Measurements from ENCODE around the gene SP8. TPM values are rescaled to one million over a fixed set of nuclear protein-coding genes. Genes with fewer than 3 reads are reported as not detected.

Gene SP8
- total RNA-seq, 1 donor from 2014 or later = not detected

- DNase-seq (ENCODE audit: low read depth in 2 of 2) = no peak
Measured at GRCh38 chr7:20776214-20776911, 10.3 kb downstream of the SP8 start.

DNA sequence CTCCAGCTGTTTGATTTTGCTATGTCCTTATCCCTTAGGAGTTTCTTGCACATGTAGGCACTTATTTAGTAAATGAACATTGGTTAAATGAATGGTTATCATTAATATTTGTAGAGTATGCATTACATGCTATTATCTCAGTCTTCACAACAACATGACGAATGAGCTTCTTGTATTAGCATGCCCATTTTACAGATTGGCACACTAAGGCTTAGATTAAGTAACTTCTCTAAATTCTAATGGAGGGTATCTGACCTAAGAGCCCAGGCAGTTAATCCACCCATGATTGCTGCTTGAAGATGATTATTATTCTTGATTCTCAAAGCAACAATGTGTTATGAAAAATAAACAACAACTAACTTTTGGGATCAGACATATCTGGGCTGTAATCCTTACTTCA lies 32.7 kb downstream of the SP8 start:
- DNase-seq (ENCODE audit: low read depth in 2 of 2) = no peak

DNA sequence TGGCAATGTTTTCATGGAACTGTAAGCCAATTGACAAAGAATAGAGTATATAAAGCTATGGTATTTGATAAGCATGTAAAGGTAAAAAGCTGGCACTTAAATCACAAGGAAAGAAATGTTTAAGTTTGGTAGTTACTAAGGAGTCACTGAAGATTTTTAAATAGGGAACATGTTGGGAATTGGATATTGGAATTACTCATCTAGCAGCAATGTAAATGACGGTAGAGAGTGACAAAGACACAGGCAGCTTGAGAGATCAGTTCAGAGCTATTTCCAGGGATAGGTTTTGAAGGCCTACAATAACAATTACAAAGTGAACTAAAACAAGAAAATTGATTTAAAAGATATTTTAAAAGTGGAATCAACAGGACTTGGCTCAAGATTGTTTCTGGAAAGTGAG lies 36.8 kb downstream of the SP8 start:
- DNase-seq (ENCODE audit: low read depth in 2 of 2) = no peak

GRCh38 chr7:20748853-20749252 lies 37.8 kb downstream of the SP8 start:
- DNase-seq (ENCODE audit: low read depth in 2 of 2) = no peak

DNA sequence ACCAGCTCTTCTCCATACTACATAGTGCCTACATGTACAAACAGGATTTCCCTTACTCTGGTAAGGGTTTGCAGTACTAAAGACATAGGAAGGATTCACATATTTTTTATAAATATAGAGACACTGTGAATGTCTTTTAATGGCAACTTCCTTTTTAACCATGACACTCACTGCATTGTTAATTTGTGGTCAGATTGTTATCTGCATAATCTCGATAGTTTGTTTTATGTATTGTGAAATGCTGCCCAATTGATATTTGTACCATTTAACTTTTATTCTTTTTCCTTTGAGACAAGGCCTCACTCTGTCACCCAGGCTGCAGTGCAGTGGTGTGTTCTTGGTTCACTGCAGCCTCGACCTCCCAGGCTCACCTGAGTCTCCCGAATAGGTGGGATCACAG lies 39.7 kb downstream of the SP8 start:
- DNase-seq (ENCODE audit: low read depth in 2 of 2) = no peak

DNA sequence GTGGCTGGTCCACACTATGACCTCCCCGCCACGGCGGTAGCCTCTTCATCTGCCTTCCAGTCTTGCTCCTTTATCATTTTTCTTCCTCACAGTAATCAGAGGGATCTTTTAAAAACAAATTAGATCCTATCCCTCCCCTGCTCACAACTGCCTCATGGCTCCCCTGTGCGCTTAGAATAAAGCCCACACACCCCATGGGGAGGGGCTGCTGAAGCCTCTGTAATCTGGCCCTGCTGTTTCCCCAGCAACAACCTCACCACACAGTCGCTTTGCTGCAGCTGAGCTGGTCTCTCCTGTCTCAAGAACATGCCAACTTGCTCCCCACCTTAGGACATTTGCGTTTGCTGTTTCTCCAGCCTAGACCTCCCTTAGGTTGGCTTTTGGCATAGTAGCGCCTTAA lies 41.0 kb downstream of the SP8 start:
- DNase-seq (ENCODE audit: low read depth in 2 of 2) = no peak

DNA sequence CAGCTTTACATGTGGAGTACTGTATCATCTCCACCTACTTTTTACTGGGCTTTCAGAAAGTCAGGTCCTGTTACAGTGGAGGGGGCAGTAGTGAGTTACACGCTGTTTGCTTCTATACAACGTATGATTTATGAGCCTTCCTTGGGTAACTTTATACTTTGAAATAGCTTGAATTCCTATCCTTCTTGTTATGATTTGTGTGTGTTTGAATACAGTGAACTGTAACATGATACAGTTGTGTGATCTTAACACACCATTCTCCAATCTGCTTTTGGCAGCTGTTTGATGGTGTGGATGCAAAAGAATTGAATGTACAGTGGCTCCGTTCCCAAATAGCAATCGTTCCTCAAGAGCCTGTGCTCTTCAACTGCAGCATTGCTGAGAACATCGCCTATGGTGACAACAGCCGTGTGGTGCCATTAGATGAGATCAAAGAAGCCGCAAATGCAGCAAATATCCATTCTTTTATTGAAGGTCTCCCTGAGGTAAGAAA lies 41.7 kb downstream of the SP8 start:
- no peak for DNase-seq (ENCODE audit: low read depth in 2 of 2)

- no peak for DNase-seq (ENCODE audit: low read depth in 2 of 2)
Measured at GRCh38 chr7:20742913-20743312, 43.8 kb downstream of the SP8 start.

DNA sequence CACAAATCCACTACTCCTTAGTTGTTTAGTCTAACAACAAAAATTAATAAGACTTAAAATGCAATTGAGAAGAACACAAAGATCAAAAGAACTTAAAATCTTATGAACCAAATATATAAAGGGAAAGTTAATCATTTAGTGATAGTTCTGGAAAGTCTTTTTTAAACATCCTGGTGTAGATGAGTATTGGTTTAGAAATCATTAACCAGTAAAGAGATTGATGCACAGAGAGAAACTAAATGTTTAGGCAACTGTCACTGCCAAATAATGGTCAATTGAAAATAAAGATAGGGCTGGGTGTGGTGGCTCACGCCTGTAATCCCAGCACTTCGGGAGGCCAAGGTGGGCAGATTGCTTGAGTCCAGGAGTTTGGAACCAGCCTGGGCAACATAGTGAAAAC lies 44.9 kb downstream of the SP8 start:
- DNase-seq (ENCODE audit: low read depth in 2 of 2) = no peak

DNA sequence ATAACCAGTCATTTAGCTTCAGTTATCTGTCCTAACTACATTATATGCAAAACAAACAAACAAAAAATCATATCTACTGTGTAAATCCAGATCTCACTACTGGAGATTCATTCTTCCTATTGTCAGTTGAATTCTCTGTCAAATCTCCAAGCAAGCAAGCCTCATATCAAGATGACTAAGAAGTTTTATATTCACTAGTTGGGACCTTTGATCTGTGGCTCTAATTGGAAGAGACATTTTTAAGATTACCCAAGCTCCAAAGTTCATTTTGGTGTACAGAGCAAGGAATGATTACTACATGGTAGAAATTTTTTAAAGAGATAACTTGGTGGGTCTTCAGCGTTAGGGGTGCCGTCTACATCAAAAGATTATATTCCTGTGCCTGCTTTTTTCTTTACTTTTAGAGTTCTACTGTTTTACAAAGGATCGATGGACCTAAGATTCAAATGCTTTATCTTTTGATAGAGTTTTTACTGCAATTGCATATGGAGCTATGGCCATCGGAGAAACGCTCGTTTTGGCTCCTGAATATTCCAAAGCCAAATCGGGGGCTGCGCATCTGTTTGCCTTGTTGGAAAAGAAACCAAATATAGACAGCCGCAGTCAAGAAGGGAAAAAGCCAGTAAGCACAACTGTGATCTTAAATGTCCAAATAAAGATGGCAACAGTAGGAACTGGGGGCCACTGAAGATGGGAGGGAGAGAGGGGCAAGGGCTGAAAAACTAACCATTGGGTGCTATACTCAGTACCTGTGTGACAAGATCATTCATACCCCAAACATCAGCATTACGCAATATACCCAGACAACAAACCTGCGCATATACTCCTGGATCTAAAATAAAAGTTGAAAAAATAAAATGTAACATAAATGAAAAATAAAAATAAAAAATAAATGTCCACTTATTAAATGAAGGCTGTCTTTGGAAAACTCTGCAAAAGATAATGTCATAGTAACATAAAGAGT lies 47.9 kb downstream of the SP8 start:
- DNase-seq (ENCODE audit: low read depth in 2 of 2) = no peak

- DNase-seq (ENCODE audit: low read depth in 2 of 2) = no peak
Measured at GRCh38 chr7:20737840-20738448, 48.7 kb downstream of the SP8 start.

- no peak for DNase-seq (ENCODE audit: low read depth in 2 of 2)
Measured at GRCh38 chr7:20735346-20736065, 51.2 kb downstream of the SP8 start.

Other genes with a start within 250 kb of the SP8 start
- not detected in 2 replicates for gene ABCB5, start 171.2 kb downstream of the SP8 start, total RNA-seq